HG02610 (cell line): ENCODE results near the gene PARD3B.

Experiments
- ATAC-seq: cut with Tn5 transposase; IDR thresholded peaks from one replicate; pipeline ENCODE4 v1.9.1; 2021; ENCODE audit warnings: mild to moderate bottlenecking, moderate library complexity; ENCODE audit not compliant: unreplicated experiment

The PARD3B gene

GRCh38 chr2:204977914-204978313, 432.6 kb downstream of the PARD3B start:
- ATAC-seq, result no peak

DNA sequence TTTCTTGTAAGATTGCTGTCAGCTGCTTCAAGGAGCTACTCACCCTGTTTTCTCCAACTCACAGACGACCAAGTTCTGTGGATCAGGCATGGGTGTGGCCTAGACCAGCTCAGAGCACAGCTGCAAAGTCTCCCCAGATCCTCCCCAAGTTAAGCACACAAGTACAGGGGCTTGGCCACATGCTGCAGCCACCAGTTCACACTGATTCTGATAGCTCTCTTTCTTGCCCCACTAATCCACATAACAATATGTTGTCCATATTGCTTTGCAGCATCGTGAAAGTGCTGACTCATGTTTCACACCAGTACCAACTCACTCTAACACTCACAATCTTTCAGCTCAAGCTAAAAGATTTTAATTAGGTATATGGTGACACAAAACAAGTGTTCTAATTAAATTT, 437.0 kb downstream of the PARD3B start:
- no peak for ATAC-seq

GRCh38 chr2:204984518-204984917, 439.2 kb downstream of the PARD3B start:
- no peak for ATAC-seq

- ATAC-seq, result no peak
Measured at GRCh38 chr2:204986641-204987040, 441.4 kb downstream of the PARD3B start.

GRCh38 chr2:204988836-204989235, 443.6 kb downstream of the PARD3B start:
- ATAC-seq, result no peak

DNA sequence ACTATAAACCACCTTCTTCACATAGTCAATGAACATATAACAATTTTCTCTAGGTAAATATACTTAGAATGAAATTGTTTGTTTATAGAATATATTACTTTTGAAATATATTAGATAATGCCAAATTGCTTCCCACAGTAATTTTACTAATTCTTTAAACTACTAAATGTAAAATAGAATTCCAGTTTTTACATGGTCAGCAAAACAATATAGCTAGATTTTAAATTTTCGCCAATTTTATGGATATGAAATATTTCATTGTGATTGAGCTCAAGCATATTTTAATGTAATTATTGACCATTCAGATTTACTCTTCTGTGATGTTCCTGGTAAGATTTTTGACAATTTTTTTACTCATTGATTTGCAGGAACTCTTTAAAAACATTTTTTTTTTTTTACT, 444.6 kb downstream of the PARD3B start:
- no peak for ATAC-seq

GRCh38 chr2:205001300-205001966, 456.2 kb downstream of the PARD3B start:
- no peak for ATAC-seq

- ATAC-seq, result no peak
Measured at GRCh38 chr2:205002390-205002789, 457.1 kb downstream of the PARD3B start.

GRCh38 chr2:205003288-205003687, 458.0 kb downstream of the PARD3B start:
- ATAC-seq, result no peak

GRCh38 chr2:205010196-205010595, 464.9 kb downstream of the PARD3B start:
- ATAC-seq, result no peak

DNA sequence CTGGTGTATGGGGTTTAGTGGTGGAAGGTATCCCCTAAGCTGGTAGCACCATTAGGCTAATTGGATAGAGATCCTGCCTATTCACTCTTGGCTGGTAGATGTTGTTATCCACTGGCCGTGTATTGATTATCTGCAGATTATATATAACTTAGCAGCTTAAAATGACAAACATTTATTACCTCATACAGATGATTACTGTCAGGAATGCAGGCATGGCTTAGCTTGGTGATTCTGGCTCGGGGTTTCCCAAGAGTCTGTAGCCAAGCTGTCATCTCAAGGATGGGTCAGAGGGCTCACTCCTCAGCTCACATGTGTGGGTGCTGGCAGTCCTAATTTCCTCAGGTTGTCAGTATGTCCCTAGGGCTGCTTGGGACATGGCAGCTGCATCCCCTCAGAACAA, 465.8 kb downstream of the PARD3B start:
- ATAC-seq, result no peak

GRCh38 chr2:205012961-205013360, 467.7 kb downstream of the PARD3B start:
- ATAC-seq, result no peak

DNA sequence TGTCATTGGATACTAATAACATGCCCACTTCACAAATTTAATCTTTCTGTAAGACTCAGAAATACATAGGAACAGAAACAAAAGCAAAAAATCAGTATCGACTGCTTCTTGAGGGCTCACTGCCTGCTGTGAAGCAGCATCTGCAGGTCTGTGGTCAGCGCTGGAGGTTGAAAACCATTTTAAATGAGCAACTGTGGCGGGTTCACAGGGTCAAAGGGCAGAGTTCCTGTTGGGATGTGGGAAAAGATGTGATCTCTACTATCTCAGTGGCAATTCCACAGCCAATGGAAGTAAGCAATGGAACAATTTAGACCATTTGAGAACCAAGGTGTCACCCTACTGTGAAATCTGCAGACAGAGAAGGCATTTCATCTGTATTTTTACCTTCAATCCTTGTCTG, 468.3 kb downstream of the PARD3B start:
- no peak for ATAC-seq

DNA sequence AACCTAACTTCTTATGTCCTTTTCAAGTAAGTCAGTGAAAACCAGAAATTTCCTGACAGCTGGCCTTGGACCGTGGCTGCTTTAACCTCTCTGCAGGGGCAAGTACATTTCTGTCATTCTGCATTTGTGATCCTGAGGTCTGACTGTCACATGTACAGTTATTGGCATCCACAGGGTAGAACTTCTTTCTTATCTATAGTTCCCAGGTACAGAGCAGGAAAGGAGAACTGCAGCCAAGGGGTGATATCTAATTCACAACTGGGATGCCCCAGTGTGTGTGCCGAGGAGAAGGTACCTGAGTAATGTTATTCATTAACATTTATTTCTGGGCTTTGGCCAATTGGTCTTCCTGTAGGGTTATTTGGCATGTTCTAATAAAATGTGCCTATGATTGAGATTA, 468.9 kb downstream of the PARD3B start:
- no peak for ATAC-seq

DNA sequence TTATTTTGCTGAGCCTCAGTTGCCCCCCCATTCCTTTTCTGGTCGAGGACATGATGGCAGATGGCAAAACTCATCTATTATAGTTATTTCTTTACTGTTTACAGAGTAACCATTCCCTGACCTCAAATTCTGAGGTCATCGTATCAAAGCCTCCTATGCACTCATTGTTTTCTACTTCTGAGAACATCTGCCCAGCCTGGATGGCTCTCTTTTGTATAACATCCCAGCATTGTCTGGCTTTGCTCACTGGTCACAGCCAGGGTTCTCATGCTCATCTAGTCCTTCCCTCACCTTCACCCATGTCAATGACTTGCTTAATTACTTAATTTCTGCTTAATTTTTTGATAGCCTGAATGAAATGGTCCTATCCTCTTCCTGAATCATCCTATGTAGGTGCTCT, 472.1 kb downstream of the PARD3B start:
- no peak for ATAC-seq

DNA sequence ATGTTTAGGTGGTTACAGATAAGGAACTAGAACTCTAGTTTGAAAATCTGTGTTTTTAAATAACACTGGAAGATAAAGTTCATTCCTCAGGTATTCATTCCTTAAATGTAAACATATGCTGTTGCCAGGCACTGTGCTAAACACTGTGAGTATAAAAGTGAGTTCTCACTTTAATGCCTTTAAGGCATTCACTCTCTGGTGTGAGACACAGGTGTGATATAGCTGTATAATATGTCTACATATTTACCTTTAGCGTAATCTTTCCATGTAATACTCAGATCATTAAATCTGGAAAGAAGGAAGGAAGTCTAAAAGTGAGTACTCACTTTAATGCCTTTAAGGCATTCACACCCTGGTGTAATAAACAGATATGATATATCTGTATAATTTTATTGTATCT, 472.6 kb downstream of the PARD3B start:
- ATAC-seq, result no peak

DNA sequence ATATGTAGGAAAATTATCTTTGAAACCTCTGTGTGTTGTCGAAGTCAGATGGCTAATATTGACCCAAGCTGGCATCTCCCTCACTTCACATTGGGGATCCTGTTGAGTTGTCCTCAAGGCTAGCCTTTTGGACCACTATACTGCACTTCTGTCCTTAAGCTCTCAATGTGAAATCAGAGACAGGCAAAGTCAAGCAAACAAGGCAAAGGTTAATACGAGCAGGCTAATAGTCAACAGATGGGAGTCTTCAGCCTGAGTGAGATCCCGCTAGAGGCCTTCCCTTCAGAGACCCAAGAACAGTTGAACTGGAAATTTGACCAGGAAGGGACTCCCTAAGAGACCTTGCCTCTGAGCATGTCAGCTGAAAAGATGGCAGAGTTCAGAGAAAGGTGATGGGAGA, 475.4 kb downstream of the PARD3B start:
- no peak for ATAC-seq

DNA sequence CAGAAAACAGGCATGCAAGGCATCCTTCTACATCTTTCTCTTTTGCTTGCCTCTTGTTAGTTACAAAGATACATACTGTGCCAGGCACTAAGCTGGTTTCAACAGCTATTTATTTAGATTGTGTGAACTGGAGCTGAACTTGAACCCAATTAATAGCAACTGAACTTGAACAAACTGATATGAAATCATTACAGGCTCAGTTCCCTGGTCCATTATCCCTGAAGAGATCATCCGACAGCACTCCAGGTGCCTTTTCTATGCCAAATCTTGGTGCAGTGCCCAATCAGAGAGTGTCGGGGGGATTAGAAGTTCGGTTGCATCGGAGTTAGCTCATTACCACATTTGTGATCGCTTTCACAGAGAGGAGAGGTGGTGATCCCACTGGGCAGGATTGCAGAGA, 477.6 kb downstream of the PARD3B start:
- no peak for ATAC-seq

DNA sequence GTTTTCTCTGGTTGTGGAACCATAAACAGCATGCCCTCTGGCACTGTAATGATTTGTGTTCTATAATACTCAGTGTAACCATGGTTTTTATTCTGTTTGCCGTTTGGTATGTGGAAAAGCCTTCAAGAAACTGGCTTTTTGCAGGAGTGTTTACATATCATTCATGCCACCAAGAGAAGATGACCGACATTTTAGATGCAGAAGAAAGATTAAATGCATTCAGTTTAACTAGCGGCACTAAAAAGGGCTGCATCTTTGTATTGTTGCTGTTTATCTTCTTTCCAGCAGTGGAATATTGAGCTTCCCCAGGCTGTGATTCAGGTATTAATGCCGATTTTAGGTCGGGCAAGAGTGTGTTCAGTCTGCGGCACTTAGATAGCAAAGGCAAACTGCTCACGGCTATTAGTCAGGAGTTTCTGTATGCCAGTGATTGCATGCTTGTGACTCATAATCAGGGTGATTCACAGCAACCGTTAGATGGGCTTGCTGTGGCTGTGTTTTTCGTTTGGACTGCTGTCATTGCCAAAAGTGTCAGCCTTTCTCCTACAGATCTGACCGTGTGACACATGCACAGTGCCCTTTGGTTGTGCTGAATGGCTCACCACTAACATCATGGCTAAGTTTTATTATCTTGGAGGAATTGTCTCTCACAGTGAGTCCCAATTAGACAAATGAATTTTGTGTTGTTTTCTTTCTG, 479.7 kb downstream of the PARD3B start:
- ATAC-seq, result no peak

GRCh38 chr2:205025580-205026240, 480.4 kb downstream of the PARD3B start:
- ATAC-seq, result no peak

DNA sequence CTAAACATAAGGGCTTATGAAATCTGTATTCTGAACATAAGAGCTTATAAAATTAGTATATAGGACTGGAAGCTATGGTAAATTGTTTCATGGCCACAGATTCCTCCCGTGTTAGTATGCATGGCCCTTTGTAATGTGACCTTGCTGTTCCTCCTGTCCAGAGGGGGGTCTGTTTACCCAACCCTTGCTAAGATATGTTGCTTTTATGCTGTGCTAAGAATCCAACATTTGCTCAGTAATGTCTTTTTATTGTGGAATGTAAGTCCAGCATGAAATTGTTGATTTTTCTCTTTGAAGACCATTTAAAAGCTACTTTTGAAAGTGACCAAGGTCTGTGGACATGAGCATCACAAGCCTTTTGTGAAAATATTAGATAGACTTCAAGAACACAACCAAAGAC, 485.4 kb downstream of the PARD3B start:
- ATAC-seq, result no peak

DNA sequence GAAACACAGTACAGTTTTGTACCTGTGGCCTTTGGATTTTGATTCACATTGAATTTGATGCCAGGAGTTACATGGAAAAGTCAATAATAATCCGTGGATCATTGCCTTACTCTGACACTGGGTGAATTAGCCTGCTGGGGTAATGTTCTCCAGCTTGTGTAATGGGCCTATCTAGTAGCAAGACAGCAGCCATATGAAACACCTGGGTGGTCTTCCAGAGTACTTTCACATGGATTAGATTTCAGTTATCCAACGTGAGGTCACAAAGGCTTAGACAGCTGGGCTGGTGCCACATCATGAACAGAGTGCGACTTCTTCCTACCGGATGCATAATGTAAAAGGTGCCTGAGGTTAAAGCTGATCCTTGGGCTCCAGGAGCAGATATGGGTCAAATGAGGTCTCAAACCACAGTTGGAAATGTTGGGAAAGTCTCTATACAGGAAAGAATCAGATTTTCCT, 486.8 kb downstream of the PARD3B start:
- ATAC-seq, result no peak
